H1 (cell line): ENCODE results near the gene TTYH2.

Experiments
- MAX ChIP-seq: IDR thresholded peaks from 2 replicates; pipeline ENCODE4 v1.6.1; 2012; ENCODE audit warnings: inconsistent platforms
- POLR2A ChIP-seq, 2 experiments: IDR thresholded peaks; 1 replicate in 1 of 2; 2 replicates in 1 of 2; pipeline ENCODE4 v1.6.1; 2011; ENCODE audit warnings: low read depth in 2 of 2, low read length in 2 of 2, mild to moderate bottlenecking in 2 of 2; ENCODE audit errors: control extremely low read depth in 1 of 2
- POLR2AphosphoS5 ChIP-seq: IDR thresholded peaks from 2 replicates; pipeline ENCODE4 v1.6.1; 2011; ENCODE audit warnings: low read depth, low read length
- RXRA ChIP-seq: IDR thresholded peaks from 2 replicates; pipeline ENCODE4 v1.6.1; 2011; ENCODE audit warnings: low read depth, mild to moderate bottlenecking, low read length, moderate library complexity; ENCODE audit not compliant: insufficient read depth
- SIN3A ChIP-seq, 2 experiments: IDR thresholded peaks in 1 of 2; conservative IDR thresholded peaks in 1 of 2; 2 replicates each; pipeline ENCODE4 v1.6.1; 2011 to 2012; ENCODE audit warnings: low read length in 2 of 2, improper control_type of control experiment in 1 of 2, low read depth in 1 of 2, mild to moderate bottlenecking in 1 of 2
- TEAD4 ChIP-seq: IDR thresholded peaks from 2 replicates; pipeline ENCODE4 v1.6.1; 2012; ENCODE audit warnings: low read depth, low read length, inconsistent platforms, mixed read lengths
- TF ChIP-seq, protein P1 (sequence below): fragments of 300-600 bp; sonication (generic); IDR thresholded peaks from 2 replicates; pipeline ENCODE4 v1.7.1; 2012; ENCODE audit warnings: low read length, moderate library complexity, mild to moderate bottlenecking, inconsistent platforms; ENCODE audit not compliant: insufficient replicate concordance
- TF ChIP-seq, protein P2 (sequence below): IDR thresholded peaks from 2 replicates; pipeline ENCODE4 v1.6.1; 2012; ENCODE audit warnings: inconsistent platforms
- TF ChIP-seq, protein P3 (sequence below), 3 experiments: IDR thresholded peaks; 1 replicate in 2 of 3; 2 replicates in 1 of 3; pipeline versions ENCODE4 v1.5.1 to v1.6.1; 2011; ENCODE audit warnings: low read length in 3 of 3, mild to moderate bottlenecking in 3 of 3, inconsistent platforms in 2 of 3, low read depth in 1 of 3, moderate library complexity in 1 of 3; ENCODE audit not compliant: insufficient read depth in 1 of 3; ENCODE audit errors: control extremely low read depth in 1 of 3

GRCh38 chr17:74276051-74276476 is 62.7 kb downstream of the TTYH2 start:
- TF ChIP-seq MAX (no peak), TEAD4 (no peak), SIN3A (conservative IDR thresholded peaks at IDR 0.05 in 1 of 2, IDR thresholded peaks at IDR 0.05 in 1 of 2; ENCODE audit: low read depth in 1 of 2, low read length in 2 of 2) (no peak), RXRA (no peak), POLR2A (IDR thresholded peaks at IDR 0.05; ENCODE audit: control extremely low read depth in 1 of 2, low read depth in 2 of 2, low read length in 2 of 2) (no peak), POLR2AphosphoS5 (no peak)
- TF ChIP-seq, protein P1, sequence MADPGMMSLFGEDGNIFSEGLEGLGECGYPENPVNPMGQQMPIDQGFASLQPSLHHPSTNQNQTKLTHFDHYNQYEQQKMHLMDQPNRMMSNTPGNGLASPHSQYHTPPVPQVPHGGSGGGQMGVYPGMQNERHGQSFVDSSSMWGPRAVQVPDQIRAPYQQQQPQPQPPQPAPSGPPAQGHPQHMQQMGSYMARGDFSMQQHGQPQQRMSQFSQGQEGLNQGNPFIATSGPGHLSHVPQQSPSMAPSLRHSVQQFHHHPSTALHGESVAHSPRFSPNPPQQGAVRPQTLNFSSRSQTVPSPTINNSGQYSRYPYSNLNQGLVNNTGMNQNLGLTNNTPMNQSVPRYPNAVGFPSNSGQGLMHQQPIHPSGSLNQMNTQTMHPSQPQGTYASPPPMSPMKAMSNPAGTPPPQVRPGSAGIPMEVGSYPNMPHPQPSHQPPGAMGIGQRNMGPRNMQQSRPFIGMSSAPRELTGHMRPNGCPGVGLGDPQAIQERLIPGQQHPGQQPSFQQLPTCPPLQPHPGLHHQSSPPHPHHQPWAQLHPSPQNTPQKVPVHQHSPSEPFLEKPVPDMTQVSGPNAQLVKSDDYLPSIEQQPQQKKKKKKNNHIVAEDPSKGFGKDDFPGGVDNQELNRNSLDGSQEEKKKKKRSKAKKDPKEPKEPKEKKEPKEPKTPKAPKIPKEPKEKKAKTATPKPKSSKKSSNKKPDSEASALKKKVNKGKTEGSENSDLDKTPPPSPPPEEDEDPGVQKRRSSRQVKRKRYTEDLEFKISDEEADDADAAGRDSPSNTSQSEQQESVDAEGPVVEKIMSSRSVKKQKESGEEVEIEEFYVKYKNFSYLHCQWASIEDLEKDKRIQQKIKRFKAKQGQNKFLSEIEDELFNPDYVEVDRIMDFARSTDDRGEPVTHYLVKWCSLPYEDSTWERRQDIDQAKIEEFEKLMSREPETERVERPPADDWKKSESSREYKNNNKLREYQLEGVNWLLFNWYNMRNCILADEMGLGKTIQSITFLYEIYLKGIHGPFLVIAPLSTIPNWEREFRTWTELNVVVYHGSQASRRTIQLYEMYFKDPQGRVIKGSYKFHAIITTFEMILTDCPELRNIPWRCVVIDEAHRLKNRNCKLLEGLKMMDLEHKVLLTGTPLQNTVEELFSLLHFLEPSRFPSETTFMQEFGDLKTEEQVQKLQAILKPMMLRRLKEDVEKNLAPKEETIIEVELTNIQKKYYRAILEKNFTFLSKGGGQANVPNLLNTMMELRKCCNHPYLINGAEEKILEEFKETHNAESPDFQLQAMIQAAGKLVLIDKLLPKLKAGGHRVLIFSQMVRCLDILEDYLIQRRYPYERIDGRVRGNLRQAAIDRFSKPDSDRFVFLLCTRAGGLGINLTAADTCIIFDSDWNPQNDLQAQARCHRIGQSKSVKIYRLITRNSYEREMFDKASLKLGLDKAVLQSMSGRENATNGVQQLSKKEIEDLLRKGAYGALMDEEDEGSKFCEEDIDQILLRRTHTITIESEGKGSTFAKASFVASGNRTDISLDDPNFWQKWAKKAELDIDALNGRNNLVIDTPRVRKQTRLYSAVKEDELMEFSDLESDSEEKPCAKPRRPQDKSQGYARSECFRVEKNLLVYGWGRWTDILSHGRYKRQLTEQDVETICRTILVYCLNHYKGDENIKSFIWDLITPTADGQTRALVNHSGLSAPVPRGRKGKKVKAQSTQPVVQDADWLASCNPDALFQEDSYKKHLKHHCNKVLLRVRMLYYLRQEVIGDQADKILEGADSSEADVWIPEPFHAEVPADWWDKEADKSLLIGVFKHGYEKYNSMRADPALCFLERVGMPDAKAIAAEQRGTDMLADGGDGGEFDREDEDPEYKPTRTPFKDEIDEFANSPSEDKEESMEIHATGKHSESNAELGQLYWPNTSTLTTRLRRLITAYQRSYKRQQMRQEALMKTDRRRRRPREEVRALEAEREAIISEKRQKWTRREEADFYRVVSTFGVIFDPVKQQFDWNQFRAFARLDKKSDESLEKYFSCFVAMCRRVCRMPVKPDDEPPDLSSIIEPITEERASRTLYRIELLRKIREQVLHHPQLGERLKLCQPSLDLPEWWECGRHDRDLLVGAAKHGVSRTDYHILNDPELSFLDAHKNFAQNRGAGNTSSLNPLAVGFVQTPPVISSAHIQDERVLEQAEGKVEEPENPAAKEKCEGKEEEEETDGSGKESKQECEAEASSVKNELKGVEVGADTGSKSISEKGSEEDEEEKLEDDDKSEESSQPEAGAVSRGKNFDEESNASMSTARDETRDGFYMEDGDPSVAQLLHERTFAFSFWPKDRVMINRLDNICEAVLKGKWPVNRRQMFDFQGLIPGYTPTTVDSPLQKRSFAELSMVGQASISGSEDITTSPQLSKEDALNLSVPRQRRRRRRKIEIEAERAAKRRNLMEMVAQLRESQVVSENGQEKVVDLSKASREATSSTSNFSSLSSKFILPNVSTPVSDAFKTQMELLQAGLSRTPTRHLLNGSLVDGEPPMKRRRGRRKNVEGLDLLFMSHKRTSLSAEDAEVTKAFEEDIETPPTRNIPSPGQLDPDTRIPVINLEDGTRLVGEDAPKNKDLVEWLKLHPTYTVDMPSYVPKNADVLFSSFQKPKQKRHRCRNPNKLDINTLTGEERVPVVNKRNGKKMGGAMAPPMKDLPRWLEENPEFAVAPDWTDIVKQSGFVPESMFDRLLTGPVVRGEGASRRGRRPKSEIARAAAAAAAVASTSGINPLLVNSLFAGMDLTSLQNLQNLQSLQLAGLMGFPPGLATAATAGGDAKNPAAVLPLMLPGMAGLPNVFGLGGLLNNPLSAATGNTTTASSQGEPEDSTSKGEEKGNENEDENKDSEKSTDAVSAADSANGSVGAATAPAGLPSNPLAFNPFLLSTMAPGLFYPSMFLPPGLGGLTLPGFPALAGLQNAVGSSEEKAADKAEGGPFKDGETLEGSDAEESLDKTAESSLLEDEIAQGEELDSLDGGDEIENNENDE: no peak
- TF ChIP-seq, protein P2, sequence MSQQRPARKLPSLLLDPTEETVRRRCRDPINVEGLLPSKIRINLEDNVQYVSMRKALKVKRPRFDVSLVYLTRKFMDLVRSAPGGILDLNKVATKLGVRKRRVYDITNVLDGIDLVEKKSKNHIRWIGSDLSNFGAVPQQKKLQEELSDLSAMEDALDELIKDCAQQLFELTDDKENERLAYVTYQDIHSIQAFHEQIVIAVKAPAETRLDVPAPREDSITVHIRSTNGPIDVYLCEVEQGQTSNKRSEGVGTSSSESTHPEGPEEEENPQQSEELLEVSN: no peak
- TF ChIP-seq, protein P3, sequence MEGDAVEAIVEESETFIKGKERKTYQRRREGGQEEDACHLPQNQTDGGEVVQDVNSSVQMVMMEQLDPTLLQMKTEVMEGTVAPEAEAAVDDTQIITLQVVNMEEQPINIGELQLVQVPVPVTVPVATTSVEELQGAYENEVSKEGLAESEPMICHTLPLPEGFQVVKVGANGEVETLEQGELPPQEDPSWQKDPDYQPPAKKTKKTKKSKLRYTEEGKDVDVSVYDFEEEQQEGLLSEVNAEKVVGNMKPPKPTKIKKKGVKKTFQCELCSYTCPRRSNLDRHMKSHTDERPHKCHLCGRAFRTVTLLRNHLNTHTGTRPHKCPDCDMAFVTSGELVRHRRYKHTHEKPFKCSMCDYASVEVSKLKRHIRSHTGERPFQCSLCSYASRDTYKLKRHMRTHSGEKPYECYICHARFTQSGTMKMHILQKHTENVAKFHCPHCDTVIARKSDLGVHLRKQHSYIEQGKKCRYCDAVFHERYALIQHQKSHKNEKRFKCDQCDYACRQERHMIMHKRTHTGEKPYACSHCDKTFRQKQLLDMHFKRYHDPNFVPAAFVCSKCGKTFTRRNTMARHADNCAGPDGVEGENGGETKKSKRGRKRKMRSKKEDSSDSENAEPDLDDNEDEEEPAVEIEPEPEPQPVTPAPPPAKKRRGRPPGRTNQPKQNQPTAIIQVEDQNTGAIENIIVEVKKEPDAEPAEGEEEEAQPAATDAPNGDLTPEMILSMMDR (IDR thresholded peaks at IDR 0.05; ENCODE audit: control extremely low read depth in 1 of 3, insufficient read depth in 1 of 3, low read depth in 1 of 3, low read length in 3 of 3): no peak
